Measurements from ENCODE around the gene SUSD4.

GRCh38 chr1:223257856-223258550, 106.0 kb downstream of the SUSD4 start:
- TF ChIP-seq POLR2A (IDR thresholded peaks at IDR 0.05; ENCODE audit: low read depth, low read length): no peak
- no peak for TF ChIP-seq POLR2AphosphoS5 (IDR thresholded peaks at IDR 0.05; ENCODE audit: low read depth, low read length)
- no peak for TF ChIP-seq TAF1 (IDR thresholded peaks at IDR 0.05; ENCODE audit: low read depth, low read length)
- no peak for TF ChIP-seq POU2F2 (IDR thresholded peaks at IDR 0.05; ENCODE audit: low read depth, low read length)
- no peak for TF ChIP-seq SPI1 (IDR thresholded peaks at IDR 0.05; ENCODE audit: low read depth, low read length)
- TF ChIP-seq PAX5 (IDR thresholded peaks at IDR 0.05; ENCODE audit: insufficient read depth, low read length, severe bottlenecking): no peak
